Measurements from ENCODE around the gene CRYGA.

Gene CRYGA

DNA sequence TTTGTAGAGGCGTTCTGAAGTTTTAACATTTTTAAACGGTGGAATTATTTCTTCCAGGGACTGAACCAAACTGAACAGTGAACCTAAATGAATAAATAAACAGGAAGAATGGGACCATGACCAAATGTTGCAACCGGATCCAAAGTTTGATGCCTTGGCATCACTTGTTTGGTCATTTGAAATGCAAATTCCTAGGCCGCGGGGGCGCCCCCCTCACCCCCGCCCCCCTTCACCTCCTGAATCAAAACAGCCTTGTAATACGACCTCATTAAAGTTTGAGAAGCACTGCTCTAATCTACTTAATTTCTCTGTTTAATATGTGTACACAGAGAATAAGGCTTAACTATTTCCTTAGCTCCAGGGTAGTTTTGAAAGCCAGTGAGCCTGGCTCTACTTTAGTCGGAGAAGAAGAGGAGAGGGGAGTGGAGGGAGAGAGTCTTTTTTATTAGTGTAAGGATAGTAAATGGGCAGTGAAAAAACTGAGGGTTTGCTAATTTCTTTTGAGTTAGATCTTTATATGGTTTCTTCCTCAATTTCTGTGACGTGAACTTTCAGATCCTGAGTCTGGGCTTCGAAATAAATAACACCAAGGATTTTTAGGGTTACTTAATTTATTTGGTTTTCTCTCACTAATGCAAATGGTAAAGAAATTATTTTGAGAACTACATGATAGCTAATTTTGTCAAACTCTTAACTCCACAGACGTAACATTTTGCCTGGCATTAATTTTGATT, 20.8 kb upstream of the CRYGA start:
- ATAC-seq (replicated peaks; ENCODE audit: extremely low read depth, poor library complexity, severe bottlenecking) (no peak), DNase-seq (ENCODE audit: low spot score in 2 of 2) (no peak)
- no peak overlapping the region for H3K4me3 Mint-ChIP-seq
- H3K27me3 Mint-ChIP-seq, result peaks cover 35% of the 10 kb centered on the region
- H3K27ac Mint-ChIP-seq (ENCODE audit: low read depth), result no peak overlapping the region
- no peaks in the 10 kb centered on the region for H3K4me1 Mint-ChIP-seq
- no peaks in the 10 kb centered on the region for H3K9me3 Mint-ChIP-seq
- no peaks in the 10 kb centered on the region for H3K36me3 Mint-ChIP-seq (ENCODE audit: insufficient read depth)

DNA sequence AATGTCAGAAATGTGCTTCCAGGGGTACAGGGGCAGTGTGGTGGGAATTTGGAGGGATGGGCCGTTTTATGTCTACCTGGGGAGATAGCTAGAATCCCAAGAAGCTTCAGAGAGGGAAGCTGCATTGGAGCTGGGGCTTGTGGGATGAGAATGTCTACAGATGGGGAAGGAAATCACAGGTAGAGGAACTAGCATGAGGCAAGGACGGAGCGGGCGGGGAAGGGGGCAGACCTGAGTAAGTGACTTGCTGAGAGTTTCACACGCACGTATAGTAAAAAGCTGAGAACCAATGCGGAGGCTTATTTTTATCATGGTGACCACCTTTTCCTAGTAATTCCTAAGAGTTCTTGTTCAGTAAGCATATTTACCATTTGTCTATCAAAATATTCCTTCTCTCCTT, 20.1 kb upstream of the CRYGA start:
- Mint-ChIP-seq H3K4me3 (no peak overlapping the region), H3K27me3 (peaks cover 35% of the 10 kb centered on the region), H3K36me3 (ENCODE audit: insufficient read depth) (no peaks in the 10 kb centered on the region), H3K4me1 (no peaks in the 10 kb centered on the region), H3K27ac (ENCODE audit: low read depth) (no peak overlapping the region), H3K9me3 (no peaks in the 10 kb centered on the region)
- ATAC-seq (replicated peaks; ENCODE audit: extremely low read depth, poor library complexity, severe bottlenecking) (no peak), DNase-seq (ENCODE audit: low spot score in 2 of 2) (no peak)

DNA sequence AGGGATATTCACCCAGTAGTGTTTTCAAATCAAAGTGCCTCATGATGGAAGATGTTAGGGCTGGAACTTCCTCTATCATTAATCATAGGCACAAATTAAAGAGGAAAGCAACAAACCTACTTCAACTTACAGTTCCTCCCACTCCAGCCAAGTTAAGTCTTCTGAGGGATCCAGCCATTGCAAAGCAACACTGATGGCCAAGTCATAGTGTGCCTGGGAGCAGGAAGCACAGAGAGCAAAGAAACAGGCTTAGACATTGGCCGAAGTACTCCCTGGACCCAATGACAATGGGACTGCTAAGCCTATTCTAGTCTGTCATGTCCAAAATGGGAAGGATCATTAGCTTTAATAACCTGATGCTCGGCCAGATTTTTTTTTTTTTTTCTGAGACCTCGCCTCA, 19.4 kb upstream of the CRYGA start:
- DNase-seq (ENCODE audit: low spot score in 2 of 2) (no peak), ATAC-seq (replicated peaks; ENCODE audit: extremely low read depth, poor library complexity, severe bottlenecking) (no peak)
- no peak overlapping the region for H3K4me3 Mint-ChIP-seq
- peaks cover 35% of the 10 kb centered on the region for H3K27me3 Mint-ChIP-seq
- H3K4me1 Mint-ChIP-seq, result no peaks in the 10 kb centered on the region
- no peaks in the 10 kb centered on the region for H3K9me3 Mint-ChIP-seq
- no peaks in the 10 kb centered on the region for H3K36me3 Mint-ChIP-seq (ENCODE audit: insufficient read depth)
- H3K27ac Mint-ChIP-seq (ENCODE audit: low read depth), result no peak overlapping the region

DNA sequence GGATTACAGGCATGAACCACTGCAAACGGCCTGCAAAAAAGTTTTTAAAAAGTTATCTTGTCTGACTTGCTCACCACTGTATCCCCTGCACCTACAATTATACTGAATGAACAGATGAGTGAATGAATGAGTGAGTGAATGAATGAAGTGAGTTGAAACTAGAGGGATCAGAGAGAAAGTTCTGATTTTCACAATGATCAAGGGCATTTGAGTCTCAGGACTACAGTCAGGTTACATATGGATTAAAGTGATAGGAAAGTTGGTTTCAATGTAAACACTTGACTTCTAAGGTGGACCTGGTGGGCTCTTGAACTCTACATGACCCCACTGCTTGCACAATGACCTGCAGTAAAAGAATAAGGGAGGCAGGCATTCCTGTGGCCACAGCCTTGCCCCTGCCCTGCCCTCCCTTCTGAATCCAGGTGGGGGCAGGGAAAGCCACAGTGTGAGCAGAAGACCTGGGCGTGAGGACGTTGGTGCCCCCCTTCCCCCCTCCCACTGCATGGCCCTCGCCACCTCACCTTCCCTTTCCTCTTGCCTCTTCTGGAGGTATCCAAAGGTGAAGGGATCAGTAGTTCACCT, 15.7 kb upstream of the CRYGA start:
- H3K36me3 Mint-ChIP-seq (ENCODE audit: insufficient read depth), result peaks cover 3% of the 10 kb centered on the region
- no peaks in the 10 kb centered on the region for H3K9me3 Mint-ChIP-seq
- H3K27me3 Mint-ChIP-seq, result peaks cover 22% of the 10 kb centered on the region
- DNase-seq (ENCODE audit: low spot score in 2 of 2) (no peak), ATAC-seq (replicated peaks; ENCODE audit: extremely low read depth, poor library complexity, severe bottlenecking) (no peak)
- H3K4me1 Mint-ChIP-seq, result no peaks in the 10 kb centered on the region
- no peak overlapping the region for H3K4me3 Mint-ChIP-seq
- no peak overlapping the region for H3K27ac Mint-ChIP-seq (ENCODE audit: low read depth)

DNA sequence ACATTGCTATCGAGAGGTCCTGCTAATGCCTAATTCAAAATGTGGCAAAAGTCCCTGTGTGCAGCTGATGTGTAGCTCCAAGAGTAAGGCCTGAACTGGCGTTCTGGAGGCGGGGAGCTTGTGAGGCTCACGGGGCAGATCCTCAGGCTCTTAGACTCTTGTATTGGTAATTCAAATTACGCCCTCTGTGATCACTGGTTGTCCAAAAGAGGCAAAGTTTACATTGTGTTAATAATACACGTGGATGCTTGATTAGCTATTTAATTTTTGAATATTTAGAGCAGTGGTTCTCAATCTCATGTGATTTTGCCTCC, 12.4 kb upstream of the CRYGA start:
- Mint-ChIP-seq H3K27ac (ENCODE audit: low read depth) (no peak overlapping the region), H3K36me3 (ENCODE audit: insufficient read depth) (peaks cover 3% of the 10 kb centered on the region), H3K9me3 (no peaks in the 10 kb centered on the region), H3K4me1 (no peaks in the 10 kb centered on the region), H3K4me3 (no peak overlapping the region), H3K27me3 (peaks cover 28% of the 10 kb centered on the region)
- ATAC-seq (replicated peaks; ENCODE audit: extremely low read depth, poor library complexity, severe bottlenecking) (no peak), DNase-seq (ENCODE audit: low spot score in 2 of 2) (no peak)

DNA sequence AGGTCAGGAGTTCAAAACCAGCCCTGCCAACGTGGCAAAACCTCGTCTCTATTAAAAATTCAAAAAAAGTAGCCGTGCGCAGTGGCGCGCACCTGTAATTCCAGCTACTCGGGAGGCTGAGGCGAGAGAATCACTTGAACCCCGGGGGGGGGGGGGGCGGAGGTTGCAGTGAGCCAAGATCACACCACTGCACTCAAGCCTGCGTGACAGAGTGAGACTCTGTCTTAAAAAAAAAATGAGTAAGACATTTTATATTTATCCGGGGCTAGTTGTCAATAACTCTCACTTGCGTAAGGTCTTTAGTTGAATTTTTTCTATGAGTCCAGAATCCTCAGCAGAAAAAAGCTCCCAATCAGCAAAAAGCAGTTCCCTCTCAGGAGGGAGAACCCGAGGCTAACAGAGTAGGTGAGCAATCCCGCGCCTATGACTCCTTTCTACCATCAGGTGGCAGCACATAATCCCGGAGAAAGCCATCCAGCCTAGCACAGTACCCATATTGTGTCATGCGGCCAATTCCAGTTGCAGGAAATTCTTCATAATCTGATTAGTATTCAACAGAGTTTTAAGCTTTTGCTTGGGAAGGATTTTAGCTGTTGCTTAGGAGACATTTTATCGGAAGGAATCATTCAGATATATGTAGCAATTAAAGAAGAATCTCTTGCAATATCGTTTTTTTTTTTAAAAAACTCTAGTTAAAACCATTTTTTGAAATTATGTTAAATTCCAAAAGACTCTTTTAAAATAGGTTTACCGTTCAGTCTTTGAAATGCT, 11.9 kb upstream of the CRYGA start:
- Mint-ChIP-seq H3K4me3 (no peak overlapping the region), H3K4me1 (no peaks in the 10 kb centered on the region), H3K9me3 (no peaks in the 10 kb centered on the region), H3K27ac (ENCODE audit: low read depth) (no peak overlapping the region), H3K27me3 (peaks cover 33% of the 10 kb centered on the region), H3K36me3 (ENCODE audit: insufficient read depth) (peaks cover 3% of the 10 kb centered on the region)
- ATAC-seq (replicated peaks; ENCODE audit: extremely low read depth, poor library complexity, severe bottlenecking) (peak; percentile 87), DNase-seq (ENCODE audit: low spot score in 2 of 2) (peak; percentile 23 to 28)

DNA sequence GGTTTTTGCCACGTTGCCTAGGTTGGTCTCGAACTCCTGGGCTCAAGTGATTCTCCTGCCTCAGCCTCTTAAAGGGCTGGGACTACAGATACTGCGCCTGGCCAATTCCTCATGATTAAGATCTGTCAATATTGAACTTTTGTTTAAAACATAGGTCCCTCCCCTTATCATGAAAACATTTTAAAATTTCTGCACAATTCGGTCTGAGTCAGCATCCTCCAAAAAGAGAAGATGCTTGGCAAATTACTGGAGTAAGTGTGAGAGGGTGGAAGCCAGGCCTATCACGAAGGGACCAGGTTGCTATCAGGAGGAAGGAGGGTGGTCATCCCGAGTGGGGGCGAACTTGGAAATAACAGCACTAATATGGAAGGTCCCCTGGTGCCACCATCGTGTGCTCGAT, 10.8 kb upstream of the CRYGA start:
- Mint-ChIP-seq H3K9me3 (no peaks in the 10 kb centered on the region), H3K4me3 (no peak overlapping the region), H3K36me3 (ENCODE audit: insufficient read depth) (peaks cover 3% of the 10 kb centered on the region), H3K4me1 (no peaks in the 10 kb centered on the region), H3K27ac (ENCODE audit: low read depth) (no peak overlapping the region), H3K27me3 (peaks cover 40% of the 10 kb centered on the region)
- ATAC-seq (replicated peaks; ENCODE audit: extremely low read depth, poor library complexity, severe bottlenecking), result no peak
- DNase-seq (ENCODE audit: low spot score in 2 of 2), result no peak

DNA sequence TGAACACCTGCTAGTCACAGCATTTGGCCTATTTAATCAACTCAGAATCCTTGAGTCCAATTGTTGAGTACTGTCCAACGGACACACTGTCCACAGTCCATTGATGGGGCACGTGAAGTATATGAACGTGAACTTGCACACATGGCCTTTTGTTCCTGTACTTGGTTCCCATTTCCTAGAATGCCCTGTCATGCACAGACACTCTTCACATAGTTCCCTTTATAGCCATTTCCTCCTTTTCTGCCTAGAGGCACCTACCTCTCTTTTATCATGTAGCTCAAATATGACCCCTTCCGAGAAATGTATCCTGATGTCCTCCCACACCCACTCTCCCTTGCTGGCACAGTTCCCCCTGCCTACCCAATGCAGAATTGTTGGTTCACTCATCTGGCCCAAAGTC, 8.7 kb upstream of the CRYGA start:
- no peaks in the 10 kb centered on the region for H3K4me1 Mint-ChIP-seq
- H3K27ac Mint-ChIP-seq (ENCODE audit: low read depth), result no peak overlapping the region
- DNase-seq (ENCODE audit: low spot score in 2 of 2), result no peak
- H3K4me3 Mint-ChIP-seq, result no peak overlapping the region
- no peaks in the 10 kb centered on the region for H3K9me3 Mint-ChIP-seq
- no peak for ATAC-seq (replicated peaks; ENCODE audit: extremely low read depth, poor library complexity, severe bottlenecking)
- peaks cover 40% of the 10 kb centered on the region for H3K27me3 Mint-ChIP-seq
- H3K36me3 Mint-ChIP-seq (ENCODE audit: insufficient read depth), result peaks cover 2% of the 10 kb centered on the region

DNA sequence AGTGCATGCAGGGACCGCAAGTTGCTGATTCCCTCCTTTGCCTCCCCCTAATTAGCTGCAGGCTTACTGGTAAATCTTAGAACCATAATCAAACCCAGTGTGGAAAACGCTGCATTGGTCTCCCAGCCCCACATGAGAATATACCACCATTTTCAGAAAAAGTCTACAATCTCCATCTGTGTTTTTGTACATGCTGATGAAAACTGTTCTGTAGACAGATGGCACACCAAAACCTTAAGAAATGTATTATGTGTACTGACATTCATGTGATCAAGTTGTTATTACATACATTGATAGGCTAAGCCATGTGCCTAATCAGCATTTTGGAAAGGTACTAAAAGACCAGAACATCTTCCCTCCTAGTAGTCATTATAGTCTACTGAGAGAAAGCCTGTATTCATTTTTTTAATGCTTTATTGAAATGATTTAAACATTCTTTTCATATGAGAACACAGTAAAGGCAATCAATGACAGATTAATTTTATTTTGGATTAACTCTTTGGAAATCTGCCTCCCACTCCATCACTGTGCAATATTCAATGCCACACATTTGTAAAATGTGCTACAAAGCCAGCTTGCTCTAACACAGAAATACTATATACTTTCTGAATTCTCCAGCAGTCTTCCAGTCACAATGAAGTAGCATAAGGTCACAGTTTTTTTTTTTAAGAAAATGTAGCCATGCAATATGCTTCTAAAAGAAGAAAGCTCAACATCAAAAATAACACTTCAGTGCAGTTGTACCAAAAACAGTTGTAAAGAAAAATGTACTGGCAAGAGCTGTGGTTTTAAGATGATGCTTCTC, 1.8 kb upstream of the CRYGA start:
- Mint-ChIP-seq H3K36me3 (ENCODE audit: insufficient read depth) (peaks cover 1% of the 10 kb centered on the region), H3K4me1 (no peaks in the 10 kb centered on the region), H3K27me3 (peaks cover 27% of the 10 kb centered on the region), H3K4me3 (no peak overlapping the region), H3K9me3 (no peaks in the 10 kb centered on the region), H3K27ac (ENCODE audit: low read depth) (no peak overlapping the region)
- no peak for ATAC-seq (replicated peaks; ENCODE audit: extremely low read depth, poor library complexity, severe bottlenecking)
- no peak for DNase-seq (ENCODE audit: low spot score in 2 of 2)

DNA sequence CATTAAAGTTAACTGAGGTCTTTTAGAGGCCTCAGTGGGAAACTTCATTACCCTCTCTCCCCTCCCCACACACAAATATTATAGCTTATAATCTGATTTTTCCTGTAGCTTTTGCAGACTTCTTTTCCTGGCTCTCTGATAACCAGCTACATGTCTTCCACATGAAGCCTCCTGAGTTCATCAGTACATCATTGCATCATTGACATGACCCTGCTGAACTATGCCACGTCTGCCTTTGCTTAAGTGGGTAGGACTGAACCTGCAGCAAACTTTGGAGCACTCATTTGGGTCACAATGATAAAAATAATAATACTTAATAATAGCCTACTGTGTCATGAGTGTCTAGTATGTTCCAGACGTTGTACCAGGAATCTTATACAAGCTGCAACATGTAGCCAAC, 7.0 kb downstream of the CRYGA start:
- no peak overlapping the region for H3K4me3 Mint-ChIP-seq
- H3K27me3 Mint-ChIP-seq, result no peaks in the 10 kb centered on the region

DNA sequence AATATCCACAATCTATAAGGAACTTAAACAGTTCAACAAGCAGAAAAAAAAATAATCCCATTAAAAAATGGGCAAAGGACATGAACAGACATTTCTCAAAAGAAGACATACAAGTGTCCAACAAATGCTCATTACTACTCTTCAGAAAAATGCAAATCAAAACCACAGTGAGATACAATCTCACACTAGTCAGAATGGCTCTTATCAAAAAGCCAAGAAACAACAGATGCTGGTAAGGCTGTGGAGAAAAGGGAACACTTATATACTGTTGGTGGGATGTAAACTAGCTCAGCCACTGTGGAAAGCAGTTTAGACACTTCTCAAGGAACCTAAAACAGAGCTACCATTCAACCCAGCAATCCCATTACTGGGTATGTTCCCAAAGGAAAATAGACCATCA, 10.2 kb downstream of the CRYGA start:
- no peaks in the 10 kb centered on the region for H3K4me1 Mint-ChIP-seq
- H3K27ac Mint-ChIP-seq (ENCODE audit: low read depth), result no peak overlapping the region
- H3K27me3 Mint-ChIP-seq, result peaks cover 10% of the 10 kb centered on the region
- no peak overlapping the region for H3K4me3 Mint-ChIP-seq
- H3K9me3 Mint-ChIP-seq, result no peaks in the 10 kb centered on the region
- peaks cover 2% of the 10 kb centered on the region for H3K36me3 Mint-ChIP-seq (ENCODE audit: insufficient read depth)
- ATAC-seq (replicated peaks; ENCODE audit: extremely low read depth, poor library complexity, severe bottlenecking) (no peak), DNase-seq (ENCODE audit: low spot score in 2 of 2) (no peak)

More for the DNA sequence above, 7.0 kb downstream of the CRYGA start:
- DNase-seq (ENCODE audit: low spot score in 2 of 2), result no peak
- no peaks in the 10 kb centered on the region for H3K36me3 Mint-ChIP-seq (ENCODE audit: insufficient read depth)
- no peak for ATAC-seq (replicated peaks; ENCODE audit: extremely low read depth, poor library complexity, severe bottlenecking)
- no peaks in the 10 kb centered on the region for H3K9me3 Mint-ChIP-seq
- no peaks in the 10 kb centered on the region for H3K4me1 Mint-ChIP-seq
- H3K27ac Mint-ChIP-seq (ENCODE audit: low read depth), result no peak overlapping the region

DNA sequence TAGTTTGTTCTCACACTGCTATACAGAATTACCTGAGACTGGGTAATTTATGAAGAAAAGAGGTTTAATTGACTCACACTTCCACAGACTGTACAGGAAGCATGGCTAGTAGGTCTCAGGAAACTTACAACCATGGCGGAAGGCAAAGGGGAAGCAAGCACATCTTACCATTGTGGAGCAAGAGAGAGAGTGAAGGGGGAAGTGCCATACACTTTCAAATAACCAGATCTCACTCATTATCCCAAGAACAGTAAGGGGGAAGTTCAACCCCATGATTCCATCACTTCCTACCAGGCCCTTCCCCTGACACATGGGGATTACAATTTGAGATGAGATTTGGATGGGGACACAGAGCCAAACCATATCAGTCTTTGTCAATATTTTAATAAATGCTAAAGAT, 12.4 kb downstream of the CRYGA start:
- Mint-ChIP-seq H3K36me3 (ENCODE audit: insufficient read depth) (peaks cover 2% of the 10 kb centered on the region), H3K27me3 (peaks cover 10% of the 10 kb centered on the region), H3K9me3 (no peaks in the 10 kb centered on the region), H3K4me3 (no peak overlapping the region), H3K27ac (ENCODE audit: low read depth) (no peak overlapping the region), H3K4me1 (no peaks in the 10 kb centered on the region)
- no peak for DNase-seq (ENCODE audit: low spot score in 2 of 2)
- ATAC-seq (replicated peaks; ENCODE audit: extremely low read depth, poor library complexity, severe bottlenecking), result no peak

Data from central memory CD8-positive, alpha-beta T cell (primary cell).